Astrocyte of the spinal cord (primary cell): Measurements from ENCODE around the gene EVA1C.

ENCODE experiments used
- DNase-seq: peaks from one replicate; pipeline ENCODE4 v3.0.0; 2011; ENCODE audit warnings: low read depth, low spot score
- H3K4me3 ChIP-seq: 2 replicates; pipeline ENCODE4 v1.5.1; 2011; ENCODE audit warnings: low read depth, mild to moderate bottlenecking, low read length, moderate library complexity
- in situ Hi-C: cut with HindIII; loops from 2 replicates; pipeline ENCODE4 v1.10.0; 2017; ENCODE audit warnings: low sequenced_read_pairs
- TF ChIP-seq, protein P1 (sequence below): IDR thresholded peaks from 2 replicates; pipeline ENCODE4 v1.5.1; 2012; ENCODE audit warnings: low read depth, mild to moderate bottlenecking, low read length, inconsistent platforms

The EVA1C gene

DNA sequence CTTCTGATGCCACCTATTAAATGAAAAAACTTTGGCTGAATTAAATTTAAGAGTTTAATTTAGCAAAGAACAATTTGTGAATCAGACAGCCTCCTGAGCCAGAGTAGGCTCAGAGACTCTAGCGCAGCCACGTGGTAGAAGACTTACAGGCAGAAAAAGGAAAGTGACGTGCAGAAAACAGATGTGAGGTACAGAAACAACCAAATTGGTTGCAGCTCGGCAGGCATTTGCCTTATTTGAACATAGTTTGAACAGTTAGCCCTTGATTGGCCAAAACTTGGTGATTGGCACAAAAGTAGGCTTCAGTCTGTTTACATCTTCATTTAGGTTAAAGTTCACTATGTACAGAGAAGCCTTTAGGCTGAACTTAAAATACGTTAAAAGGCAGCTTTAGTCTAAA lies 149.9 kb downstream of the EVA1C start:
- in situ Hi-C loops, result no loop called here
- no peak overlapping the region for H3K4me3 ChIP-seq
- peak; percentile 71 for DNase-seq
- TF ChIP-seq, protein P1, sequence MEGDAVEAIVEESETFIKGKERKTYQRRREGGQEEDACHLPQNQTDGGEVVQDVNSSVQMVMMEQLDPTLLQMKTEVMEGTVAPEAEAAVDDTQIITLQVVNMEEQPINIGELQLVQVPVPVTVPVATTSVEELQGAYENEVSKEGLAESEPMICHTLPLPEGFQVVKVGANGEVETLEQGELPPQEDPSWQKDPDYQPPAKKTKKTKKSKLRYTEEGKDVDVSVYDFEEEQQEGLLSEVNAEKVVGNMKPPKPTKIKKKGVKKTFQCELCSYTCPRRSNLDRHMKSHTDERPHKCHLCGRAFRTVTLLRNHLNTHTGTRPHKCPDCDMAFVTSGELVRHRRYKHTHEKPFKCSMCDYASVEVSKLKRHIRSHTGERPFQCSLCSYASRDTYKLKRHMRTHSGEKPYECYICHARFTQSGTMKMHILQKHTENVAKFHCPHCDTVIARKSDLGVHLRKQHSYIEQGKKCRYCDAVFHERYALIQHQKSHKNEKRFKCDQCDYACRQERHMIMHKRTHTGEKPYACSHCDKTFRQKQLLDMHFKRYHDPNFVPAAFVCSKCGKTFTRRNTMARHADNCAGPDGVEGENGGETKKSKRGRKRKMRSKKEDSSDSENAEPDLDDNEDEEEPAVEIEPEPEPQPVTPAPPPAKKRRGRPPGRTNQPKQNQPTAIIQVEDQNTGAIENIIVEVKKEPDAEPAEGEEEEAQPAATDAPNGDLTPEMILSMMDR, result peak; percentile 77

- no peak overlapping the region for H3K4me3 ChIP-seq
- in situ Hi-C loops, result no loop called here
- TF ChIP-seq, protein P1, result no peak
- DNase-seq, result no peak
Measured at GRCh38 chr21:32562915-32563314, 150.4 kb downstream of the EVA1C start.
